ENCODE measurements around the gene GNAQ.
A peak's percentile ranks its signal among the peaks of the same experiment; 100 is the strongest.

GNAQ gene

DNA sequence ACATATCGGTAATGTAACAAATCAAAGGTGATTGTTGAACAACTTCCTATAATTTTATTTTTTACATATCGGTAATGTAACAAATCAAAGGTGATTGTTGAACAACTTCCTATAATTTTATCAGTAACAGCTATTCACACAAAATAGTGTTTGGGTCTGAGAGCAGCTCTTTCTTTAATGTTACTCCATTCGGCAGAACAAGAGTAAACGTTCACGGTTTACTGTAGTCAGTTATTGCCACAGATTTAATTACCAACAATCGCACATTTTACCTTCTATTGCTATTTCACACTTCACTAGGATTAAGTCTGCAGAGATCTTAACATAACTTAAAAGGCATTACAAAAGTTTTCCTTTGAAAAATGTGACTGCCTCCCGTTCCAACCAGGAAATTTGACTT lies 6.4 kb downstream of the GNAQ start:
- Histone ChIP-seq H3K27me3 (ENCODE audit: control insufficient read depth, insufficient read depth, low read length) (no peaks in the 10 kb centered on the region), H3K4me3 (ENCODE audit: low read depth, low read length) (no peak overlapping the region), H3K79me2 (peaks cover 22% of the 10 kb centered on the region), H3K36me3 (ENCODE audit: control insufficient read depth, insufficient read depth, low read length) (no peaks in the 10 kb centered on the region), H3K4me2 (ENCODE audit: low read length) (no peak overlapping the region), H3K9me3 (ENCODE audit: control insufficient read depth, low read length) (no peaks in the 10 kb centered on the region), H3K4me1 (peaks cover 4% of the 10 kb centered on the region), H2AFZ (no peak overlapping the region), H3K9ac (no peak overlapping the region), H3K27ac (no peak overlapping the region)
- TF ChIP-seq, protein P1, sequence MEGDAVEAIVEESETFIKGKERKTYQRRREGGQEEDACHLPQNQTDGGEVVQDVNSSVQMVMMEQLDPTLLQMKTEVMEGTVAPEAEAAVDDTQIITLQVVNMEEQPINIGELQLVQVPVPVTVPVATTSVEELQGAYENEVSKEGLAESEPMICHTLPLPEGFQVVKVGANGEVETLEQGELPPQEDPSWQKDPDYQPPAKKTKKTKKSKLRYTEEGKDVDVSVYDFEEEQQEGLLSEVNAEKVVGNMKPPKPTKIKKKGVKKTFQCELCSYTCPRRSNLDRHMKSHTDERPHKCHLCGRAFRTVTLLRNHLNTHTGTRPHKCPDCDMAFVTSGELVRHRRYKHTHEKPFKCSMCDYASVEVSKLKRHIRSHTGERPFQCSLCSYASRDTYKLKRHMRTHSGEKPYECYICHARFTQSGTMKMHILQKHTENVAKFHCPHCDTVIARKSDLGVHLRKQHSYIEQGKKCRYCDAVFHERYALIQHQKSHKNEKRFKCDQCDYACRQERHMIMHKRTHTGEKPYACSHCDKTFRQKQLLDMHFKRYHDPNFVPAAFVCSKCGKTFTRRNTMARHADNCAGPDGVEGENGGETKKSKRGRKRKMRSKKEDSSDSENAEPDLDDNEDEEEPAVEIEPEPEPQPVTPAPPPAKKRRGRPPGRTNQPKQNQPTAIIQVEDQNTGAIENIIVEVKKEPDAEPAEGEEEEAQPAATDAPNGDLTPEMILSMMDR (IDR thresholded peaks at IDR 0.05): no peak

DNA sequence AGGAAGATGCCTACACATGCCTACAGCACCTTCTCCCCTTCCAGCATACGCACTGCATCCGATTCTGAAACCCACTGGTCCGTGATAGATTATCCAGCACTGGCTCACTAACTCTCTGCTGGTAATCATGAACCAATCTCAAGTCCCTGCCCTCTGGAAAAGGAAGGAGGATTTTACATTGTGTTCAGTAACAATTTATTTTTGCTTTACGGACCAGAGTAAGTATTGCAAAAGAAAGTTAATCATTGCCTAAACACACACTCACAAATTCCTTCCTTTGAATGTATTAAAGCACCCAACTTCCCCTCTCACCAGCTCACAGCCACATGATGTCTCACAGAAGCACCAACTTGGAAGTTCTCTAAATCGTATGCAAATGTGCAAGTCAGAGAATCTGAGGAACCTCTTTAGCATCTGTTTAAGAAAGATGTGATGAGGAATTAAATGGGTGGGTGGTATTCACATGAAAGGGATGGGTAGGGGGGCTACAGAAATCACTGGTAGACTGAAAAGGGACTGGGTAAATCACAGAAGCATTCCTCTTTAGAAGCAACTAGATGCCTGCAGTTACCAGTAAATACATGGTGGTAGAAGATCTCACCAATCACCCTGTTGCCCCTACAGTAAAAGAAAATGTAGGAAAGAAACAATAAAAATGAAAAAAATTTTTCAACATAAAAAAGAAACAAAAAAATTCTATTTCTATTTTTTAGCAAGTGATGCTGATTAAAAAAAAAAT lies 8.4 kb downstream of the GNAQ start:
- peaks cover 22% of the 10 kb centered on the region for H3K79me2 ChIP-seq
- H3K9me3 ChIP-seq (ENCODE audit: control insufficient read depth, low read length): no peaks in the 10 kb centered on the region
- no peak overlapping the region for H3K4me3 ChIP-seq (ENCODE audit: low read depth, low read length)
- H3K4me2 ChIP-seq (ENCODE audit: low read length): peak overlapping the region; percentile 12
- TF ChIP-seq, protein P1 (IDR thresholded peaks at IDR 0.05): no peak
- H2AFZ ChIP-seq: no peak overlapping the region
- H3K36me3 ChIP-seq (ENCODE audit: control insufficient read depth, insufficient read depth, low read length): no peaks in the 10 kb centered on the region
- H3K27me3 ChIP-seq (ENCODE audit: control insufficient read depth, insufficient read depth, low read length): no peaks in the 10 kb centered on the region
- no peak overlapping the region for H3K9ac ChIP-seq
- peaks cover 2% of the 10 kb centered on the region for H3K4me1 ChIP-seq
- H3K27ac ChIP-seq: no peak overlapping the region

DNA sequence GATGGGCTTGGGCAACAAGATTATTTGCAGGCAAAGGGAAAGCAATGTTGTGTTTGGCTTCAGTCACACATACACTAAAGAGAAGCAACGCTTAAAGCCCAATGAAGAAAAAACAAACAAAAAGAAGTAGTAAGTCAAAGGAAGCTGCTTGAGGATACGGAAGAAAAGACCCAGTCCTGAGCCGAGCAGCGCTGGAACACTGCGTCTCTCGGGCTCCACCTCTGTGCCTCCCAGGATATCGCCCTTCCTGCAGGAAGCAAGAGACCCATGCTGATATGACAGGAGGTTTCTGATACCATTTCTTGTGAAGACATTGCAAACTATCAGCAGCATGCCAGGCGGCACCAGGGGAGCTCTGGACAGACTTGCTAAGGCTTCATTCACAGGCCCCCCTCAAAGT lies 9.9 kb downstream of the GNAQ start:
- Histone ChIP-seq H2AFZ (no peak overlapping the region), H3K79me2 (peaks cover 22% of the 10 kb centered on the region), H3K9ac (no peak overlapping the region), H3K4me1 (peaks cover 2% of the 10 kb centered on the region), H3K27ac (no peak overlapping the region), H3K27me3 (ENCODE audit: control insufficient read depth, insufficient read depth, low read length) (no peaks in the 10 kb centered on the region), H3K4me2 (ENCODE audit: low read length) (no peak overlapping the region), H3K4me3 (ENCODE audit: low read depth, low read length) (no peak overlapping the region), H3K36me3 (ENCODE audit: control insufficient read depth, insufficient read depth, low read length) (no peaks in the 10 kb centered on the region), H3K9me3 (ENCODE audit: control insufficient read depth, low read length) (no peaks in the 10 kb centered on the region)
- TF ChIP-seq, protein P1 (IDR thresholded peaks at IDR 0.05): no peak

DNA sequence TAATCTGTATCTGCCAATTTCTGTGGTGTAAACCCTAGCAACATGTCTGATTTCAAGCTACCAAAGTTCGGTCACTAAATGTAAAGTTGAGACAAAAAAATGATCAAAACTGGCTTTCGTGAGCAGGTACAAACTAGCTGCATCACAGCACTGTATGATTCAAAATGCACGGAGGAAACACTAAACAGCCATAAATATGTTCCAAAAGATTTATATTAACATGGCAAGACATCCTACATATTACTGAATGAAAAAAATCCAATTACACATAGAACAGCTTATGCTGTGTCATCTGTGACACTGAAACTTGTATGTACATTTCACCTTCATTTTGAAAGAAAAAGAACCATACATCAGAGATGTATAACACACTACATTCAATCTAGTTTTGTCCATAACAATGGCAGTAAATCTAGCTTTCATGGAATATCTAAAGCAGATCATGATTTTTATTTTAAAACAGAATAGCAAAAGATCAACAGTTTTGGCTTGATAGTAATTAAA lies 14.4 kb downstream of the GNAQ start:
- no peaks in the 10 kb centered on the region for H3K27me3 ChIP-seq (ENCODE audit: control insufficient read depth, insufficient read depth, low read length)
- no peak overlapping the region for H3K4me3 ChIP-seq (ENCODE audit: low read depth, low read length)
- no peak overlapping the region for H2AFZ ChIP-seq
- no peaks in the 10 kb centered on the region for H3K9me3 ChIP-seq (ENCODE audit: control insufficient read depth, low read length)
- H3K4me2 ChIP-seq (ENCODE audit: low read length): no peak overlapping the region
- H3K79me2 ChIP-seq: peaks cover 13% of the 10 kb centered on the region
- H3K27ac ChIP-seq: no peak overlapping the region
- TF ChIP-seq, protein P1 (IDR thresholded peaks at IDR 0.05): no peak
- no peaks in the 10 kb centered on the region for H3K36me3 ChIP-seq (ENCODE audit: control insufficient read depth, insufficient read depth, low read length)
- peaks cover 2% of the 10 kb centered on the region for H3K4me1 ChIP-seq
- H3K9ac ChIP-seq: no peak overlapping the region

DNA sequence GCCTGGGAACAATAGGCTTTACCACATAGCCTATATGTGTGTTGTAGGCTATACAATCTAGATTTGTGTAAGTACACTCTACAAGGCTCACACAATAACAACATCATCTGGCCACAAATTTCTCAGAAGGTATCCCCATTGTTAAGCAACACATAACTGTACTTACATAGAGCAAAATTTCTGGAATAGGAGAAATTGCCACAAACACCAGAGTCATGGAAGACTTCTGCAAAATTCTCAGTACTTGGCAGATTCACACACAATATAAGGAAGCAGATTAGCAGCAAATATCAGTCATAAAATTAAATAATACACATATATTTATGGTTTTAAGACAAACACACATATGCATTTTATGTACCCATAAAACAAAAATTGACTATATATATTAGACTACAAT lies 16.4 kb downstream of the GNAQ start:
- Histone ChIP-seq H3K4me1 (peaks cover 4% of the 10 kb centered on the region), H3K9me3 (ENCODE audit: control insufficient read depth, low read length) (no peaks in the 10 kb centered on the region), H3K4me2 (ENCODE audit: low read length) (no peak overlapping the region), H3K79me2 (peaks cover 9% of the 10 kb centered on the region), H3K9ac (no peak overlapping the region), H3K4me3 (ENCODE audit: low read depth, low read length) (no peak overlapping the region), H3K27ac (no peak overlapping the region), H3K27me3 (ENCODE audit: control insufficient read depth, insufficient read depth, low read length) (no peaks in the 10 kb centered on the region), H3K36me3 (ENCODE audit: control insufficient read depth, insufficient read depth, low read length) (no peaks in the 10 kb centered on the region), H2AFZ (no peak overlapping the region)
- TF ChIP-seq, protein P1 (IDR thresholded peaks at IDR 0.05): no peak
